HG03097 (cell line): Measurements from ENCODE around the gene RAMP1.

ENCODE experiments used
- ATAC-seq: cut with Tn5 transposase; IDR thresholded peaks from one replicate; pipeline ENCODE4 v1.9.1; 2021; ENCODE audit not compliant: unreplicated experiment, low FRiP score

The RAMP1 gene

GRCh38 chr2:237912271-237913192 is 53.1 kb downstream of the RAMP1 start:
- no peak for ATAC-seq

DNA sequence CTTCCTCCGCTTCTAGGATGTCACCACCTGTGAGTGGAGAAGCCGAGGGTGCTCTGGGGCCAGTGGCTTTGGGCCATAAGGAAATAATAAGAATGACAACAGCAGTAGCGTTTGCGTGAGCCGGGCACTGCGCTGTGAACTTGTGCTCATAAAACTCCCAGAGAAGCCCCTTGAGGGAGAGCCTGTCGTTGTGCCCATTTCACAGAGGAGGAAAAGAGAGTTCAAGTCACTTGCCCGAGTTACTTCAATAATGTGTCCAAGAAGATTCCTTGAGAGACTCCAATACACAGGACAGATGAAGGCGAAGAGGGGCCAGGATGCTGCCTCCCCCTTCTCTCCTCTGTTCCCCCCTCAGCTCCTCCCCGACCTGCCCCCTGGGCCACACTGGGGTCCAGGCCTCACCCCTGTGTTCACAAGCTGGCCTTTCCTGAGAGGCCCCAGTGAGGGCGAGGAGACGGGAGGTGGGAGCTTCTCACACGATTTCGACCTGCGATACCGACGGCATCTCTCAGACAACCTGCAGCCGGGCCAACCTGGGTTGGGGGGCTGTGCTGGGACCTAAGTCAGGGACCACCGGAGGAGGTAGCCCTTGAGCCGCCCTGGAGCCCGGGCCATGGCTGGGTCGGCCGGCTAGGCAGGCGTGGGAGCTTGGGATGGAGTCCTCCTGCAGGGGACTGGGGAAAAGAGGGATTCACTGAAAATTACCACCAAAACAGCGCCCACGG is 53.9 kb downstream of the RAMP1 start:
- no peak for ATAC-seq

DNA sequence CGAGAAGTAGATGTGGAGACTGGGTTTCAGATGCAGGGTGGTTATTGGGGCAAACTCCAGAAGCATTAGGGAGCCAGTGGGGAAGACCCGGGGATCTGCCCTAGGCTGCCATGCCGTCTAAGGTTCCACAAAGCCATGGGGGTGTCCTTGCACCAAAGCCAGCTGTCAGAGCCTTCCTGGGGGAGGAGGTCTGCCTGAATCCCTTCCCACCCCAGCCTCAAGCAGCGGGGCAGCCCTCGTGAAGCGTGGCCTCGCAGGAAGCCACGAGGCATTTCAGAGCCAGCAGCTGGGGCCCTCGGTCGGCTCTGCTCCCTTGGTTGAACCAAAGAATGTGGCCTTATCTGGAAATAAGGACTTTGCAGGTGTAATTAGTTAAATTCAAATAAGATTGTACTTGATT is 56.2 kb downstream of the RAMP1 start:
- ATAC-seq: no peak

DNA sequence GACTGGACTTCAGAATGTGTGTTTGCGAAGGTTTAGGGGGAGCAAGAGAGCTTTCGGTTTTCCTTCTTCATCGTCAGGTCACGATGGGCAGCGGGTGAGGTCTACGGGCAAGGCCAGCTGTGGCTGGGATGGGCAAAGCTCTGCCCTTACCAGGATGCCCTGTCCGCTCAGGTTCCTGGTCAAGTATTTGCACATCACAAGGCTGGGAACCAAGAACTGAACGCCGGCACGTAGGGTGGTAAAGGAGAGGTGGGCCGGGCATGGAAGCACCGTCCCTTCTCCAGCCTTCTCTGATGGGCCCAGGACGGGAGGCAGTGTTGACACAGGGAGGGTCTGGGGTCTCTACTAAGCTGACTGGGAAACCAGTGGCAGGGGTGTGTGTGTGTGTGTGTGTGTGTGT is 56.9 kb downstream of the RAMP1 start:
- ATAC-seq: no peak

GRCh38 chr2:237917696-237918374 is 58.4 kb downstream of the RAMP1 start:
- ATAC-seq: no peak

- ATAC-seq: no peak
These were observed 60.2 kb downstream of the RAMP1 start for GRCh38 chr2:237919593-237919992.

DNA sequence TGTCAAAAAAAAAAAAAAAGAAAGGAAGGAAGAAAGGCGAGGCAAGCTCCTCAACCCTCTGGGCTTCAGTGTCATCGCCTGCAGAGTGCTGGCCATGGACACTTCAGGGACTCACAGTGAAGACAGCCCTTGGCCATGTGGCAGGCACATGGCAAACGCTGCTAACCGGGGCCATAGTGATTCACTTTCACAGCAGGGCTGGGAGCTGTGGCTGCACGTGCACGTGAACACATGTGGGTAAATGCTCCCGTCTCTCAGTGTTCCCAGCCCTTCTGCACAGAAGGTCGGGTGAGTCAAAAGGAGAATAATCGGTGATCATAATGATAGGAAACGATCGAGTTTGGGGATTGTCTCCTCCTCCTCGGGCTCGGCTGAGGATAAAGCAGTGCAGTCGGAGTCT is 61.2 kb downstream of the RAMP1 start:
- no peak for ATAC-seq

GRCh38 chr2:237921967-237922492 is 62.6 kb downstream of the RAMP1 start:
- ATAC-seq: no peak

- no peak for ATAC-seq
These were observed 63.4 kb downstream of the RAMP1 start for GRCh38 chr2:237922641-237923361.

- ATAC-seq: peak; percentile 76
These were observed 64.2 kb downstream of the RAMP1 start for GRCh38 chr2:237923481-237924163.

GRCh38 chr2:237924164-237924534 is 64.7 kb downstream of the RAMP1 start:
- ATAC-seq: no peak

- no peak for ATAC-seq
These were observed 67.7 kb downstream of the RAMP1 start for GRCh38 chr2:237927135-237927534.

DNA sequence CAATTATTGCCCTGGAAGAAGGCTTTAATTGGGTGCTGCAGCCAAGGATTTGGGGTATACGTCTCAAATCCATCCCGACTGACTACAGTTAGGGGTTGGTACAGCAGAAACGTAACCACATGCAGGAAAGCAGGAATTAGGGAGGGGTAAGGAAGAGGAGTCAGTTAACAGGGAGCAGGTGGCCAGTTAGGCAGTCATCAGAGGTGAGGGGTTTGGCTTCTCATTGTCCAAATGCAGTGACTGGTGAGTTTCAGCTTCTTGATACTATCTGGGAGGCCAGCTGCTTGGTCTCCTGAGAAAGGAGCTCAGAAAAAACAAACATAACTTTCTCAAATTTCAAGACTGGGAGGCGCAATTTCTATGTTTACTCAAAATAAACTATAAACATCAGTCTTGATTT is 68.6 kb downstream of the RAMP1 start:
- ATAC-seq: no peak

DNA sequence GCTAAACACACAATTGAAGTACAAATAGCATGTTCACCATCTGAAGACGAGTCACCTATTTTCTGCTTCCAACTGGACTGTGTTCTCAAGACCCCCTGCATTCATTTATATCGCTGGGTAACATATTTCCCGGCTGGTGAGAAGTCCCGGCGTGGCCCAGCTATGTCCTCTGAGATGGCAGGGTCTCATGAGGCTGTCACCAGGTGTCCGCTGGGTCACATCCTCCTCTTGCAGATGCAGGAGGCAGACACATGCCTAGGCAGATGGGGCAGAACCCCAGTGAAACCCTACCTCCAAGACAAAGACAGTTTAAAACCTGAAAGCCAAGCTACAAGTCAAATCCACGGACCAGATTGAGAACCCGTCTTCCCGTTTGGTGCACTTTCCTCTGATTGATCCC is 70.6 kb downstream of the RAMP1 start:
- ATAC-seq: no peak

GRCh38 chr2:237931205-237931721 is 71.8 kb downstream of the RAMP1 start:
- ATAC-seq: no peak

DNA sequence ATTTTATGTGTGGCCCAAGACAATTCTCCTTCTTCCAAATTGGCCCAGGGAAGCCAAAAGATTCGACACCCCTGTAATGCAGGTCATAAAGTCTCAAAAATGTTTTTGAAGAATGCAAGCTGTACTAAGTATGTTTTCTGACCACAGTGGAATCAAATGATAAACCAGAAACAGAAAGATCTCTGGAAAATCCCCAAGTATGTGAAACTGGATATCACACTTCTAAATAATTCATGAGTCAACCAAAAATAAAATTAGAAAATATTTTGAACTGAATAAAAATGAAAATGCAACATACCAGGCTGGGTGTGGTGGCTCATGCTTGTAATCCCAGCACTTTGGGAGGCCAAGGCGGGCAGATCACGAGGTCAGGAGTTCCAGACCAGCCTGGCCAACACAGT is 73.3 kb downstream of the RAMP1 start:
- no peak for ATAC-seq

GRCh38 chr2:237934186-237934585 is 74.8 kb downstream of the RAMP1 start:
- ATAC-seq: no peak

DNA sequence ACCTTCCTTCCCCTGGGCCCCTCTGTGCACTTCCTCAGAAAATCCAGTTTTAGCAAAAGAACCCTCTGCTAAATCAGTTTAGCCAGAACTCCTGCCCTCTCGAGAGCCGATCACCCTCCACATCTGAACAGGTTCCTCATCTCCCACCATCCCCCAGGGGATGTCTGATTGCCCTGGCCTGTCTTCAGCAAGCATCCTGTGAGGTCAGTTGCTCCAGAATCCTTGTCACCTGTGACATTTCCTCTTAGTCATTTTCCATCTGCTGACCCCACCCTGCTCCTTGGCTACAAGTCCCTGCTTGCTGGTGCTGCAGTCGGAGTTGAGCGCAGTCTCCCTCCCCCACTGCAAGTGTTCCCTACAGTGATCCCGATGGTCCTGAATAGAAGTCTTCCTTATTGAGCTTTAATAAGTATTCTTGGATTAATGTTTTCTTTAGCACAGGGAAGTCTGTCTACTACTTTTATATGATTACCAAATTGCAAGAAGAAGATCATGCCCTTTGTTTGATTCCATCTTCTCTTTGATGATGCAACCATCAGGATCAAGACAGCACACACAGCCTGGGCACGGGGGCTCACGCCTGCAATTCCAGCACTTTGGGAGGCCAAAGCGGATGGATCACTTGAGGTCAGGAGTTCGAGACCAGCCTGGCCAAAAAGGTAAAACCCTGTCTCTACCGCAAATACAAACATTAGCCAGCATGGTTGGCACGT is 76.5 kb downstream of the RAMP1 start:
- ATAC-seq: no peak

DNA sequence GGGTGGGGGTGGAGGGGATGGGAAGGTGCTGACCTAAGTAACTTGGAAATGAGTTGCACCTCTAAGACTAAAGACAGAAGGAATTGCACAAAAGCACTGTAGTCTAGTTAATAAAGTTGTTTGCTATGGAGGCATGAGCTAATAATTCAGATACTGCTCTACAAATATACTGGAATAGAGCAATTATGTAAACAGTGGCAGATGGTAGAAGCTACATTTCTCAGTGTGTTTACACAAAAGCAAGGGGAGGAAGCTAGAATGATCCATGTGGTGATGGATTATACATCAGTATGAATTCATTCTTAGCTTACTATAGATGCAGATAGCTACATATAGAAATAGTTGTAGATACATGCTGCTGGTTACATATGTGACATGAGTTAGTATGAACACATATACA is 79.8 kb downstream of the RAMP1 start:
- no peak for ATAC-seq
